GM12878 (cell line): ENCODE results near the gene TMUB1. TPM values are rescaled to one million over a fixed set of nuclear protein-coding genes. Genes with fewer than 3 reads are reported as not detected.

Experiments
- CBFB ChIP-seq: IDR thresholded peaks from 2 replicates; pipeline ENCODE4 v1.6.1; 2016; ENCODE audit warnings: antibody characterized with exemption, low read depth
- CHD4 ChIP-seq: fragments of 200-600 bp; sonication (generic); IDR thresholded peaks from 2 replicates; pipeline ENCODE4 v1.6.1; 2016; ENCODE audit warnings: mild to moderate bottlenecking
- FOXK2 ChIP-seq: fragments of 450-650 bp; IDR thresholded peaks from 2 replicates; pipeline ENCODE4 v1.6.1; 2017; ENCODE audit warnings: mild to moderate bottlenecking, moderate library complexity
- NFIC ChIP-seq: IDR thresholded peaks from 2 replicates; pipeline ENCODE4 v1.6.1; 2012; ENCODE audit warnings: low read depth, mild to moderate bottlenecking, inconsistent platforms, low read length, moderate library complexity
- PML ChIP-seq: IDR thresholded peaks from 2 replicates; pipeline ENCODE4 v1.6.1; 2012; ENCODE audit warnings: low read length, inconsistent platforms
- POLR2A ChIP-seq: IDR thresholded peaks from 2 replicates; pipeline ENCODE4 v1.6.1; 2011; ENCODE audit warnings: low read depth, mild to moderate bottlenecking, low read length
- RB1 ChIP-seq: fragments of 450-650 bp; formaldehyde crosslinking; IDR thresholded peaks from 2 replicates; pipeline ENCODE4 v1.6.1; 2017; ENCODE audit warnings: mild to moderate bottlenecking, borderline replicate concordance
- SUPT20H ChIP-seq: IDR thresholded peaks from 2 replicates; pipeline ENCODE4 v1.6.1; 2011; ENCODE audit warnings: low read depth, mild to moderate bottlenecking, low read length, moderate library complexity, borderline replicate concordance; ENCODE audit not compliant: control insufficient read depth
- WRNIP1 ChIP-seq: IDR thresholded peaks from 2 replicates; pipeline ENCODE4 v1.6.1; 2011; ENCODE audit warnings: low read depth, low read length, improper control_type of control experiment, borderline replicate concordance
- YY1 ChIP-seq: IDR thresholded peaks from 2 replicates; pipeline ENCODE4 v1.6.1; 2011; ENCODE audit warnings: low read depth, mild to moderate bottlenecking, low read length
- ZNF622 ChIP-seq: fragments of 450-650 bp; IDR thresholded peaks from 2 replicates; pipeline ENCODE4 v1.6.1; 2017; ENCODE audit warnings: mild to moderate bottlenecking, inconsistent platforms
- polyA plus RNA-seq, 11 experiments: library from polyadenylated mRNA; depleted of rRNA in 4 of 11; unstranded in 6 of 11; stranded (reverse) in 5 of 11; fragments of >200 nt; fragmentation: Nextera tagmentation in 4 of 11; fragmentation: Illumina TruSeq in 1 of 11; extraction: Ambion mirVana in 4 of 11; extraction: Trizol in 1 of 11; gene quantifications; 1 replicate in 1 of 11; 2 replicates in 10 of 11; pipeline versions ENCODE4 v1.2.1 to v1.2.3, GENCODE V29; 2011 to 2016; ENCODE audit warnings: inconsistent platforms in 2 of 11, missing spikeins in 2 of 11, low read depth in 1 of 11
- total RNA-seq, 4 experiments: library from RNA; depleted of rRNA in 3 of 4; stranded (reverse); fragments of >200 nt in 3 of 4; fragmentation: Illumina TruSeq in 1 of 4; extraction: Trizol in 1 of 4; gene quantifications; 2 replicates each; pipeline versions ENCODE4 v1.2.1 to v1.2.3, GENCODE V29; 2013 to 2021
- TF ChIP-seq, protein P1 (sequence below): fragments of 450-650 bp; IDR thresholded peaks from 2 replicates; pipeline ENCODE4 v1.6.1; 2017; ENCODE audit warnings: mild to moderate bottlenecking, low read depth, inconsistent platforms; ENCODE audit not compliant: poor library complexity, severe bottlenecking
- TF ChIP-seq, protein P2 (sequence below): fragments of 450-650 bp; IDR thresholded peaks from 2 replicates; pipeline ENCODE4 v1.6.1; 2016; ENCODE audit warnings: mild to moderate bottlenecking, moderate library complexity, borderline replicate concordance
- TF ChIP-seq, protein P3 (sequence below): IDR thresholded peaks from 2 replicates; pipeline ENCODE4 v1.6.1; 2011; ENCODE audit warnings: mild to moderate bottlenecking, low read depth, low read length, moderate library complexity; ENCODE audit not compliant: insufficient replicate concordance
- TF ChIP-seq, protein P4 (sequence below): IDR thresholded peaks from 2 replicates; pipeline ENCODE4 v1.6.1; 2012; ENCODE audit warnings: low read depth, low read length, improper control_type of control experiment
- TF ChIP-seq, protein P5 (sequence below), 3 experiments: IDR thresholded peaks in 2 of 3; conservative IDR thresholded peaks in 1 of 3; 2 replicates each; pipeline ENCODE4 v1.5.1; 2011; ENCODE audit warnings: low read depth in 3 of 3, low read length in 3 of 3, mild to moderate bottlenecking in 3 of 3, control low read depth in 2 of 3, moderate library complexity in 2 of 3, inconsistent platforms in 1 of 3, mixed read lengths in 1 of 3; ENCODE audit not compliant: control insufficient read depth in 2 of 3, insufficient read depth in 1 of 3; ENCODE audit errors: extremely low read depth in 1 of 3
- TF ChIP-seq, protein P6 (sequence below): fragments of 450-650 bp; conservative IDR thresholded peaks from 2 replicates; pipeline ENCODE4 v1.6.1; 2017; ENCODE audit warnings: mild to moderate bottlenecking, moderate library complexity

TMUB1 gene
- total and polyA plus RNA-seq, 10 of the 15 experiments (the other 5 are each of a cell fraction or from before 2014, with no cell fraction given), result 0.27 to 79.5 (median 41.3) TPM; not detected in 1

DNA sequence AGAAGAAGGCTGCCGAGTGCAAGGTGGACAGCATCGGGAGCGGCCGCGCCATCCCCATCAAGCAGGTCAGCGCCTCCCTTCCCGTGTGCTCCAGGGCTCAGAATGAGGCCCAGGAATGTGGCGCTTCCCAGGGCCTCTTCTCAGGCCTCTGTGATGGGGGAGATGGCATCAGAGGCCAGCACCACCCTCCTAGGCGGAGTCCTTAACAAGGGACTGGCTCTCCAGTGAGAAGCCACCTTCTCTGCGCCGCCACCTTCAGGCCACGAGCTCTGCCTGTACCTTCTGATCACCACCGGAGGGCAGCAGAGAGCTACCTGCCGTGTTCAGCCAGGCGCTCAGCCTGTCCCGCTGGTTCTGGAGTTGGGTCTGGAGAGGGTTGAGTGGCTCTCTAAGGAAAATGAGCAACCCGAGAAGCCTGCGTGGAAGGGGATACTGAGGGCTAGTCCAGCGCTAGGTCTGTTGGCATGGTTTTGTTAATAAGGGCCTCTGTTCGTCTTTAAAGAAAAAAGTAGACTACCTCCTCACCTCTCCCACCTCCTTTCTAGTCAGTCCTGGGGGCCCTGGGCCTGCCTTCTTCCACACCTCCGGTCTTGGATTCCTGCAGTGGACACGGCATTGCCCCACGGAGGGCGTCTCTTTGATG lies 40.6 kb upstream of the TMUB1 start (continued):
- TF ChIP-seq, protein P1, sequence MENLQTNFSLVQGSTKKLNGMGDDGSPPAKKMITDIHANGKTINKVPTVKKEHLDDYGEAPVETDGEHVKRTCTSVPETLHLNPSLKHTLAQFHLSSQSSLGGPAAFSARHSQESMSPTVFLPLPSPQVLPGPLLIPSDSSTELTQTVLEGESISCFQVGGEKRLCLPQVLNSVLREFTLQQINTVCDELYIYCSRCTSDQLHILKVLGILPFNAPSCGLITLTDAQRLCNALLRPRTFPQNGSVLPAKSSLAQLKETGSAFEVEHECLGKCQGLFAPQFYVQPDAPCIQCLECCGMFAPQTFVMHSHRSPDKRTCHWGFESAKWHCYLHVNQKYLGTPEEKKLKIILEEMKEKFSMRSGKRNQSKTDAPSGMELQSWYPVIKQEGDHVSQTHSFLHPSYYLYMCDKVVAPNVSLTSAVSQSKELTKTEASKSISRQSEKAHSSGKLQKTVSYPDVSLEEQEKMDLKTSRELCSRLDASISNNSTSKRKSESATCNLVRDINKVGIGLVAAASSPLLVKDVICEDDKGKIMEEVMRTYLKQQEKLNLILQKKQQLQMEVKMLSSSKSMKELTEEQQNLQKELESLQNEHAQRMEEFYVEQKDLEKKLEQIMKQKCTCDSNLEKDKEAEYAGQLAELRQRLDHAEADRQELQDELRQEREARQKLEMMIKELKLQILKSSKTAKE, result no peak
- TF ChIP-seq, protein P2, sequence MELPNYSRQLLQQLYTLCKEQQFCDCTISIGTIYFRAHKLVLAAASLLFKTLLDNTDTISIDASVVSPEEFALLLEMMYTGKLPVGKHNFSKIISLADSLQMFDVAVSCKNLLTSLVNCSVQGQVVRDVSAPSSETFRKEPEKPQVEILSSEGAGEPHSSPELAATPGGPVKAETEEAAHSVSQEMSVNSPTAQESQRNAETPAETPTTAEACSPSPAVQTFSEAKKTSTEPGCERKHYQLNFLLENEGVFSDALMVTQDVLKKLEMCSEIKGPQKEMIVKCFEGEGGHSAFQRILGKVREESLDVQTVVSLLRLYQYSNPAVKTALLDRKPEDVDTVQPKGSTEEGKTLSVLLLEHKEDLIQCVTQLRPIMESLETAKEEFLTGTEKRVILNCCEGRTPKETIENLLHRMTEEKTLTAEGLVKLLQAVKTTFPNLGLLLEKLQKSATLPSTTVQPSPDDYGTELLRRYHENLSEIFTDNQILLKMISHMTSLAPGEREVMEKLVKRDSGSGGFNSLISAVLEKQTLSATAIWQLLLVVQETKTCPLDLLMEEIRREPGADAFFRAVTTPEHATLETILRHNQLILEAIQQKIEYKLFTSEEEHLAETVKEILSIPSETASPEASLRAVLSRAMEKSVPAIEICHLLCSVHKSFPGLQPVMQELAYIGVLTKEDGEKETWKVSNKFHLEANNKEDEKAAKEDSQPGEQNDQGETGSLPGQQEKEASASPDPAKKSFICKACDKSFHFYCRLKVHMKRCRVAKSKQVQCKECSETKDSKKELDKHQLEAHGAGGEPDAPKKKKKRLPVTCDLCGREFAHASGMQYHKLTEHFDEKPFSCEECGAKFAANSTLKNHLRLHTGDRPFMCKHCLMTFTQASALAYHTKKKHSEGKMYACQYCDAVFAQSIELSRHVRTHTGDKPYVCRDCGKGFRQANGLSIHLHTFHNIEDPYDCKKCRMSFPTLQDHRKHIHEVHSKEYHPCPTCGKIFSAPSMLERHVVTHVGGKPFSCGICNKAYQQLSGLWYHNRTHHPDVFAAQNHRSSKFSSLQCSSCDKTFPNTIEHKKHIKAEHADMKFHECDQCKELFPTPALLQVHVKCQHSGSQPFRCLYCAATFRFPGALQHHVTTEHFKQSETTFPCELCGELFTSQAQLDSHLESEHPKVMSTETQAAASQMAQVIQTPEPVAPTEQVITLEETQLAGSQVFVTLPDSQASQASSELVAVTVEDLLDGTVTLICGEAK, result no peak
- TF ChIP-seq, protein P3, sequence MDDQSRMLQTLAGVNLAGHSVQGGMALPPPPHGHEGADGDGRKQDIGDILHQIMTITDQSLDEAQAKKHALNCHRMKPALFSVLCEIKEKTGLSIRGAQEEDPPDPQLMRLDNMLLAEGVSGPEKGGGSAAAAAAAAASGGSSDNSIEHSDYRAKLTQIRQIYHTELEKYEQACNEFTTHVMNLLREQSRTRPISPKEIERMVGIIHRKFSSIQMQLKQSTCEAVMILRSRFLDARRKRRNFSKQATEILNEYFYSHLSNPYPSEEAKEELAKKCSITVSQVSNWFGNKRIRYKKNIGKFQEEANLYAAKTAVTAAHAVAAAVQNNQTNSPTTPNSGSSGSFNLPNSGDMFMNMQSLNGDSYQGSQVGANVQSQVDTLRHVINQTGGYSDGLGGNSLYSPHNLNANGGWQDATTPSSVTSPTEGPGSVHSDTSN, result no peak
- TF ChIP-seq YY1 (0 out of 2 replicates have a peak, but pooled peaks have one; percentile 47), CBFB (no peak), PML (no peak), FOXK2 (no peak), POLR2A (no peak; the same call in 1 of the 2 replicates), SUPT20H (no peak), CHD4 (no peak), WRNIP1 (no peak), ZNF622 (no peak), RB1 (0 out of 2 replicates have a peak, but pooled peaks have one; percentile 49), NFIC (no peak)
- TF ChIP-seq, protein P4, sequence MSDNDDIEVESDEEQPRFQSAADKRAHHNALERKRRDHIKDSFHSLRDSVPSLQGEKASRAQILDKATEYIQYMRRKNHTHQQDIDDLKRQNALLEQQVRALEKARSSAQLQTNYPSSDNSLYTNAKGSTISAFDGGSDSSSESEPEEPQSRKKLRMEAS, result 0 out of 2 replicates have a peak, but pooled peaks have one; percentile 28
- TF ChIP-seq, protein P5, sequence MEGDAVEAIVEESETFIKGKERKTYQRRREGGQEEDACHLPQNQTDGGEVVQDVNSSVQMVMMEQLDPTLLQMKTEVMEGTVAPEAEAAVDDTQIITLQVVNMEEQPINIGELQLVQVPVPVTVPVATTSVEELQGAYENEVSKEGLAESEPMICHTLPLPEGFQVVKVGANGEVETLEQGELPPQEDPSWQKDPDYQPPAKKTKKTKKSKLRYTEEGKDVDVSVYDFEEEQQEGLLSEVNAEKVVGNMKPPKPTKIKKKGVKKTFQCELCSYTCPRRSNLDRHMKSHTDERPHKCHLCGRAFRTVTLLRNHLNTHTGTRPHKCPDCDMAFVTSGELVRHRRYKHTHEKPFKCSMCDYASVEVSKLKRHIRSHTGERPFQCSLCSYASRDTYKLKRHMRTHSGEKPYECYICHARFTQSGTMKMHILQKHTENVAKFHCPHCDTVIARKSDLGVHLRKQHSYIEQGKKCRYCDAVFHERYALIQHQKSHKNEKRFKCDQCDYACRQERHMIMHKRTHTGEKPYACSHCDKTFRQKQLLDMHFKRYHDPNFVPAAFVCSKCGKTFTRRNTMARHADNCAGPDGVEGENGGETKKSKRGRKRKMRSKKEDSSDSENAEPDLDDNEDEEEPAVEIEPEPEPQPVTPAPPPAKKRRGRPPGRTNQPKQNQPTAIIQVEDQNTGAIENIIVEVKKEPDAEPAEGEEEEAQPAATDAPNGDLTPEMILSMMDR (IDR thresholded peaks at IDR 0.05 in 2 of 3, conservative IDR thresholded peaks at IDR 0.05 in 1 of 3; ENCODE audit: control insufficient read depth in 2 of 3, extremely low read depth in 1 of 3, insufficient read depth in 1 of 3, low read depth in 3 of 3, low read length in 3 of 3), result peak; percentile 99; a peak in 5 of 6 replicates
- TF ChIP-seq, protein P6, sequence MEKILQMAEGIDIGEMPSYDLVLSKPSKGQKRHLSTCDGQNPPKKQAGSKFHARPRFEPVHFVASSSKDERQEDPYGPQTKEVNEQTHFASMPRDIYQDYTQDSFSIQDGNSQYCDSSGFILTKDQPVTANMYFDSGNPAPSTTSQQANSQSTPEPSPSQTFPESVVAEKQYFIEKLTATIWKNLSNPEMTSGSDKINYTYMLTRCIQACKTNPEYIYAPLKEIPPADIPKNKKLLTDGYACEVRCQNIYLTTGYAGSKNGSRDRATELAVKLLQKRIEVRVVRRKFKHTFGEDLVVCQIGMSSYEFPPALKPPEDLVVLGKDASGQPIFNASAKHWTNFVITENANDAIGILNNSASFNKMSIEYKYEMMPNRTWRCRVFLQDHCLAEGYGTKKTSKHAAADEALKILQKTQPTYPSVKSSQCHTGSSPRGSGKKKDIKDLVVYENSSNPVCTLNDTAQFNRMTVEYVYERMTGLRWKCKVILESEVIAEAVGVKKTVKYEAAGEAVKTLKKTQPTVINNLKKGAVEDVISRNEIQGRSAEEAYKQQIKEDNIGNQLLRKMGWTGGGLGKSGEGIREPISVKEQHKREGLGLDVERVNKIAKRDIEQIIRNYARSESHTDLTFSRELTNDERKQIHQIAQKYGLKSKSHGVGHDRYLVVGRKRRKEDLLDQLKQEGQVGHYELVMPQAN, result no peak
